ENCODE results near the gene TRIM43B. TPM values are rescaled to one million over a fixed set of nuclear protein-coding genes. Genes with fewer than 3 reads are reported as not detected.
"Not testable (repeated sequence)": the region's sequence is repeated elsewhere in the genome, so short reads cannot be mapped to it uniquely, and the experiment has no call there.

The TRIM43B gene
- total RNA-seq, 1 donor from 2014 or later, result not detected

- not testable (repeated sequence) for DNase-seq (ENCODE audit: low spot score)
- ATAC-seq, result peak; percentile 4
Observed at GRCh38 chr2:95434507-95435076, 50.0 kb downstream of the TRIM43B start.

GRCh38 chr2:95433973-95434372 is 50.6 kb downstream of the TRIM43B start:
- not testable (repeated sequence) for ATAC-seq; DNase-seq (ENCODE audit: low spot score)

GRCh38 chr2:95433373-95433772 is 51.2 kb downstream of the TRIM43B start:
- DNase-seq (ENCODE audit: low spot score); ATAC-seq: not testable (repeated sequence)

GRCh38 chr2:95429748-95430467 is 54.6 kb downstream of the TRIM43B start:
- not testable (repeated sequence) for DNase-seq (ENCODE audit: low spot score)
- ATAC-seq, result peak; percentile 85

- not testable (repeated sequence) for DNase-seq (ENCODE audit: low spot score); ATAC-seq
Observed at GRCh38 chr2:95427196-95427867, 57.2 kb downstream of the TRIM43B start.

Other genes with a start within 250 kb of the TRIM43B start
- 1.1 TPM for gene PROM2, start 210.3 kb downstream of the TRIM43B start, total RNA-seq
- gene KCNIP3, start 187.4 kb downstream of the TRIM43B start, total RNA-seq, result 1.6 TPM
- gene FAHD2A, start 82.0 kb downstream of the TRIM43B start, total RNA-seq, result 75.2 TPM
- gene TRIM43, start 107.2 kb upstream of the TRIM43B start, total RNA-seq, result not detected